ENCODE measurements around the gene FEZF1. TPM values are rescaled to one million over a fixed set of nuclear protein-coding genes. Genes with fewer than 3 reads are reported as not detected.

FEZF1 gene
- total and polyA plus RNA-seq, 4 donors = 0.04 to 0.18 TPM; not detected in 2

GRCh38 chr7:122307228-122307621, 2.7 kb upstream of the FEZF1 start:
- no peaks in the 10 kb centered on the region for H3K36me3 ChIP-seq (ENCODE audit: control insufficient read depth in 4 of 4, insufficient read depth in 4 of 4, low read length in 4 of 4)
- no peak overlapping the region for H3K4me3 ChIP-seq
- H3K4me1 ChIP-seq (ENCODE audit: control insufficient read depth in 5 of 5, insufficient read depth in 5 of 5, low read length in 5 of 5) = peaks cover 0 to 39% (median 12%) of the 10 kb centered on the region in 5 donors
- H3K27me3 ChIP-seq (ENCODE audit: control insufficient read depth in 3 of 3, insufficient read depth in 3 of 3, low read length in 2 of 3) = peaks cover 8 to 98% (median 90%) of the 10 kb centered on the region in 3 donors
- DNase-seq (peak in 2 of 3 donors; percentile 42), ATAC-seq (ENCODE audit: insufficient read depth, low FRiP score) (no peak)
- WGBS, 2 donors = 7 to 16% methylated on average over 13 of the region's 13 CpGs
- no peak overlapping the region for H3K27ac ChIP-seq (ENCODE audit: low read depth in 1 of 2, low read length in 1 of 2)
- H3K9me3 ChIP-seq (ENCODE audit: control insufficient read depth in 4 of 4, insufficient read depth in 3 of 4, low read length in 3 of 4) = peaks cover 0 to 14% (median 0%) of the 10 kb centered on the region in 4 donors
- TF ChIP-seq CTCF (IDR thresholded peaks at IDR 0.05; ENCODE audit: control extremely low read depth, extremely low read depth) = no peak
- no peak overlapping the region for H3K9ac ChIP-seq (ENCODE audit: insufficient read depth in 1 of 2, low read length in 2 of 2)

GRCh38 chr7:122306320-122307227, 2.0 kb upstream of the FEZF1 start:
- no peak for ATAC-seq (ENCODE audit: insufficient read depth, low FRiP score)

GRCh38 chr7:122305475-122306319, 1.1 kb upstream of the FEZF1 start:
- no peak overlapping the region for H3K27ac ChIP-seq (ENCODE audit: low read depth in 1 of 2, low read length in 1 of 2)
- 2 to 4% methylated on average over 65 of the region's 65 CpGs for WGBS, 2 donors
- peak in 1 of 3 donors; percentile 38 for DNase-seq
- H3K4me3 ChIP-seq = no peak overlapping the region
- TF ChIP-seq CTCF (IDR thresholded peaks at IDR 0.05; ENCODE audit: control extremely low read depth, extremely low read depth) = no peak
- peaks cover 0 to 16% (median 0%) of the 10 kb centered on the region in 4 donors for H3K9me3 ChIP-seq (ENCODE audit: control insufficient read depth in 4 of 4, insufficient read depth in 3 of 4, low read length in 3 of 4)
- H3K36me3 ChIP-seq (ENCODE audit: control insufficient read depth in 4 of 4, insufficient read depth in 4 of 4, low read length in 4 of 4) = no peaks in the 10 kb centered on the region
- ATAC-seq (ENCODE audit: insufficient read depth, low FRiP score) = no peak
- H3K27me3 ChIP-seq (ENCODE audit: control insufficient read depth in 3 of 3, insufficient read depth in 3 of 3, low read length in 2 of 3) = peaks cover 6 to 97% (median 91%) of the 10 kb centered on the region in 3 donors
- H3K4me1 ChIP-seq (ENCODE audit: control insufficient read depth in 5 of 5, insufficient read depth in 5 of 5, low read length in 5 of 5) = peaks cover 0 to 30% (median 12%) of the 10 kb centered on the region in 5 donors
- H3K9ac ChIP-seq (ENCODE audit: insufficient read depth in 1 of 2, low read length in 2 of 2) = no peak overlapping the region

More at GRCh38 chr7:122306320-122307227, 2.0 kb upstream of the FEZF1 start:
- H3K9me3 ChIP-seq (ENCODE audit: control insufficient read depth in 4 of 4, insufficient read depth in 3 of 4, low read length in 3 of 4) = peaks cover 0 to 18% (median 0%) of the 10 kb centered on the region in 4 donors
- no peaks in the 10 kb centered on the region for H3K36me3 ChIP-seq (ENCODE audit: control insufficient read depth in 4 of 4, insufficient read depth in 4 of 4, low read length in 4 of 4)
- 7 to 11% methylated on average over 37 of the region's 37 CpGs for WGBS, 2 donors
- H3K4me1 ChIP-seq (ENCODE audit: control insufficient read depth in 5 of 5, insufficient read depth in 5 of 5, low read length in 5 of 5) = peaks cover 0 to 33% (median 12%) of the 10 kb centered on the region in 5 donors
- H3K9ac ChIP-seq (ENCODE audit: insufficient read depth in 1 of 2, low read length in 2 of 2) = no peak overlapping the region
- H3K27ac ChIP-seq (ENCODE audit: low read depth in 1 of 2, low read length in 1 of 2) = no peak overlapping the region
- H3K4me3 ChIP-seq = no peak overlapping the region
- TF ChIP-seq CTCF (IDR thresholded peaks at IDR 0.05; ENCODE audit: control extremely low read depth, extremely low read depth) = no peak
- peak in 2 of 3 donors; percentile 33 to 37 for DNase-seq
- H3K27me3 ChIP-seq (ENCODE audit: control insufficient read depth in 3 of 3, insufficient read depth in 3 of 3, low read length in 2 of 3) = peaks cover 8 to 97% (median 91%) of the 10 kb centered on the region in 3 donors
